Psoas muscle (tissue), 8 donors: ENCODE data around the gene TMEM217. TPM values are rescaled to one million over a fixed set of nuclear protein-coding genes. Genes with fewer than 3 reads are reported as not detected.
A peak's percentile ranks its signal among the peaks of the same experiment; 100 is the strongest.

Experiments used
- ATAC-seq, 4 donors: fragments of 200-7000 bp; cut with Tn5 transposase; one replicate each; pipeline ENCODE4 v1.9.1; 2020; ENCODE audit warnings: moderate library complexity in 3 of 4, mild to moderate bottlenecking in 2 of 4
- DNase-seq, 2 donors: peaks; one replicate each; pipeline ENCODE4 v3.0.0-alpha.2; 2020
- H3K27ac ChIP-seq: fragments of 200-600 bp; one replicate; pipeline ENCODE4 v1.8.0; 2022
- H3K27me3 ChIP-seq, 3 donors: fragments of 200-600 bp in 1 of 3; one replicate each; pipeline versions ENCODE4 v1.6.1 to v1.8.0; 2013 to 2022; ENCODE audit warnings: low read length in 2 of 3, mild to moderate bottlenecking in 2 of 3, moderate library complexity in 1 of 3; ENCODE audit not compliant: insufficient read depth in 3 of 3
- H3K36me3 ChIP-seq, 2 donors: fragments of 200-600 bp in 1 of 2; one replicate each; pipeline versions ENCODE4 v1.6.1 to v1.8.0; 2013 to 2022; ENCODE audit warnings: low read depth in 1 of 2, mild to moderate bottlenecking in 1 of 2, moderate library complexity in 1 of 2; ENCODE audit not compliant: insufficient read depth in 1 of 2
- H3K4me1 ChIP-seq: fragments of 200-600 bp; one replicate; pipeline ENCODE4 v1.8.0; 2022
- H3K4me3 ChIP-seq: fragments of 200-600 bp; one replicate; pipeline ENCODE4 v1.8.0; 2022; ENCODE audit warnings: mild to moderate bottlenecking
- H3K9me3 ChIP-seq: fragments of 200-600 bp; one replicate; pipeline ENCODE4 v1.8.0; 2022
- WGBS, 3 donors: extraction: QIAGEN DNeasy Blood & Tissue Kit; methylation state at CpG; one replicate each; pipeline versions ENCODE4 v1.1.6 to v1.1.7; 2013; 5-methylcytosine and 5-hydroxymethylcytosine counted together
- intact Hi-C, 2 donors: fragments of 100-400 bp; cut with DNase I; formaldehyde crosslinking; loops; one replicate each; pipeline versions ENCODE4 v1.11.0 to v1.14.2; 2022
- polyA plus RNA-seq, 3 donors: library from polyadenylated mRNA; stranded (reverse); fragments of 200-250 nt; gene quantifications; one replicate each; pipeline ENCODE4 v1.2.3, GENCODE V29; 2013
- total RNA-seq, 4 donors: library from RNA; stranded (reverse); fragmentation: NEBNext Ultra II Directional in 2 of 4; extraction: Animal tissue kit (Norgen Biotek cat#: 25700) in 2 of 4; gene quantifications; one replicate each; pipeline versions ENCODE4 v1.2.1 to v1.2.4, GENCODE V29; 2021 to 2023
- TF ChIP-seq, protein P1 (sequence below): fragments of 200-600 bp; IDR thresholded peaks from one replicate; pipeline ENCODE4 v1.8.0; 2022; ENCODE audit warnings: antibody characterized with exemption
- donor health status: healthy with polysubstance abuse.
- donor health status: DM: no; HTN: no; CAD: no; lungs with moderate emphysema.
- donor health status: Bipolar disorder and iron deficiency.
- donor health status: healthy.
- donor health status: DM: yes; HTN: yes; CAD: no.
- donor health status: DM: no; HTN: no; CAD: no.
- donor health status: DM: no; HTN: no; CAD: no.
- donor health status: DM: yes; HTN: yes; CAD: no.

Gene TMEM217
- total and polyA plus RNA-seq, 7 donors, result 0.05 to 4.3 (median 0.31) TPM; not detected in 1

DNA sequence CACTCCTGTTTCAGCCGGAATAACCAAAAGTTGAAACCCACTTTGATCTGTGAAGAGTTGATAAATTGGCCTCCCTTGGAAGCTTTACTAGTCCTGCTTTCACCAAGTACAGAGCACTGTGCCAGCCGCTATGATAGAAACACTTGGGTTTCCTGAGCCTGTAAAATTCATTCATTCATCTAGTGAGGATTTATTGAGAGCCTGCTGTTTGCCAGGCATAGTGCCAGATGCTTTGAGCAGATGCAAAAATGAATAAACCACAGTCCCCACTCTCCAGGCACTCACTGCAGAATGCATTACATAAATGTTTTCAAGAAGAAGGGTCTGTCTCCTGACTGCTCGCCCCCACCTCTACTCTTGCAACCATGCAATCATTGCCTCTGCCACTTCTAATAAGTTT, 25.3 kb upstream of the TMEM217 start:
- peaks cover 68% of the 10 kb centered on the region for H3K4me1 ChIP-seq
- peaks cover 6 to 58% of the 10 kb centered on the region in 2 donors for H3K36me3 ChIP-seq
- WGBS, 3 donors, result 23 to 33% (median 26%) methylated on average over 3 of the region's 3 CpGs

DNA sequence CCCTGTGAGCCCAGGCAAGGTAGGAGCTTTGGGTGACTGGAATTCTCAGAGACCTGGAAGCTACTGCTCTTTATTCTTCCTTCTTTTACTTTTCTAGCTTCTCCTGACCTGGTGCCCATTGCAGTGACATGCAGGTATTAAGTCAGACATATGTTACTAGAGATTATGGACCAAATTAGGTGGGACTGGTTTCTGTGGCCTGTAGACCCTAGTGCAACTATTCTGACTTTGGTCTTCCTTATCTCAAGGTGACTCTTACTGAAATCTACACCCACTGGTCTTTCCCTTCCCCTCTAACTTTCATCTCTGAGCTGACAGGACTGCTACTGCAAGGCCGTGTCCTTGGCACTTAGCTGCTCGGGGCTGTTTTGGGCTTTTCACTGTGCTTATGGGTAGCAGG, 24.4 kb upstream of the TMEM217 start:
- Histone ChIP-seq H3K4me3 (no peak overlapping the region), H3K9me3 (no peaks in the 10 kb centered on the region), H3K4me1 (peaks cover 77% of the 10 kb centered on the region), H3K27me3 (no peaks in the 10 kb centered on the region), H3K36me3 (peaks cover 6 to 49% of the 10 kb centered on the region in 2 donors), H3K27ac (peak overlapping the region; percentile 85)
- intact Hi-C loops, result no loop called here
- TF ChIP-seq, protein P1, sequence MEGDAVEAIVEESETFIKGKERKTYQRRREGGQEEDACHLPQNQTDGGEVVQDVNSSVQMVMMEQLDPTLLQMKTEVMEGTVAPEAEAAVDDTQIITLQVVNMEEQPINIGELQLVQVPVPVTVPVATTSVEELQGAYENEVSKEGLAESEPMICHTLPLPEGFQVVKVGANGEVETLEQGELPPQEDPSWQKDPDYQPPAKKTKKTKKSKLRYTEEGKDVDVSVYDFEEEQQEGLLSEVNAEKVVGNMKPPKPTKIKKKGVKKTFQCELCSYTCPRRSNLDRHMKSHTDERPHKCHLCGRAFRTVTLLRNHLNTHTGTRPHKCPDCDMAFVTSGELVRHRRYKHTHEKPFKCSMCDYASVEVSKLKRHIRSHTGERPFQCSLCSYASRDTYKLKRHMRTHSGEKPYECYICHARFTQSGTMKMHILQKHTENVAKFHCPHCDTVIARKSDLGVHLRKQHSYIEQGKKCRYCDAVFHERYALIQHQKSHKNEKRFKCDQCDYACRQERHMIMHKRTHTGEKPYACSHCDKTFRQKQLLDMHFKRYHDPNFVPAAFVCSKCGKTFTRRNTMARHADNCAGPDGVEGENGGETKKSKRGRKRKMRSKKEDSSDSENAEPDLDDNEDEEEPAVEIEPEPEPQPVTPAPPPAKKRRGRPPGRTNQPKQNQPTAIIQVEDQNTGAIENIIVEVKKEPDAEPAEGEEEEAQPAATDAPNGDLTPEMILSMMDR, result no peak
- ATAC-seq, result no peak
- no peak for DNase-seq
- WGBS, 3 donors, result 82 to 91% (median 84%) methylated on average over 2 of the region's 2 CpGs

More for the DNA sequence above, 25.3 kb upstream of the TMEM217 start:
- TF ChIP-seq, protein P1, result no peak
- peak overlapping the region; percentile 22 for H3K4me3 ChIP-seq
- no peaks in the 10 kb centered on the region for H3K9me3 ChIP-seq
- H3K27ac ChIP-seq, result peak overlapping the region; percentile 85
- ATAC-seq (no peak), DNase-seq (no peak)
- no peaks in the 10 kb centered on the region for H3K27me3 ChIP-seq
- intact Hi-C loops, result no loop called here

DNA sequence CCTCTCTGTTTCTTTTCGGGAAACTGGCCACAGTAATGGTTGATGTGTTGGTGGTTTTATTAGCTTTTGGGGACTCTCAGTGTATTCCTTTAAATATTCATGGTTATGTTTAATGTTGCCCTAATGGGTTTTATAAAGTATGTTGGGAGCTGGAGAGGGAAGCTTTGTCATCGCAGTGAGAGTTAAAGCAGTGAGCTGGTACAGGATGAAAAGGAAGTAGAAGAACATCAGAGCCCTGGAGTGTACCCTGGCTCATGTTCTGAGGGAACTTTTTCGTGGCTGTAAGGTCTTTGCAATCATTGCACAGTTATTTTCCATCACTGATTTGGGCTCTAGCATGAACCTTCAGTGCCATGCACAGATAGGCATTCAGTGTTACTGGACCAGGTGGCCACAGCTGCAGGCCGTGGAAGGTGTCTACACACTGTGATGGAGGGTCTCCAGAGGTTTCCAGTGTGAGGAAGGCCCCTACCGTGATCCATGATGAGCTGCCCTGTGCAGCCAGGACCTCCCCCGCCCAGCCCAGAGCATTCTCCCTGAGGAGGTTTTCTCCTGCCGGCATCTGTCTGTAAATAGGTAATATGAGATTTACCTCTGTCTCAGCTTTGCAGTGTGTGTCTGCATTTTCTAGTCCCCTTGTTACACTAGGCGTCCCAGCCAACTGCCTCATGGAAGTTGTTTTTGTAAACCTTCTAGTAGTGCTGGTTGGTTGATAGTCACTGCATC, 22.4 kb upstream of the TMEM217 start:
- Histone ChIP-seq H3K4me1 (peaks cover 86% of the 10 kb centered on the region), H3K27me3 (no peaks in the 10 kb centered on the region), H3K9me3 (no peaks in the 10 kb centered on the region), H3K36me3 (peaks cover 6 to 31% of the 10 kb centered on the region in 2 donors), H3K4me3 (peak overlapping the region; percentile 15), H3K27ac (peak overlapping the region; percentile 85)
- DNase-seq (no peak), ATAC-seq (peak in 1 of 4 donors; percentile 7)
- 54 to 79% (median 57%) methylated on average over 8 of the region's 8 CpGs for WGBS, 3 donors
- TF ChIP-seq, protein P1, result no peak
- intact Hi-C loops, result no loop called here

DNA sequence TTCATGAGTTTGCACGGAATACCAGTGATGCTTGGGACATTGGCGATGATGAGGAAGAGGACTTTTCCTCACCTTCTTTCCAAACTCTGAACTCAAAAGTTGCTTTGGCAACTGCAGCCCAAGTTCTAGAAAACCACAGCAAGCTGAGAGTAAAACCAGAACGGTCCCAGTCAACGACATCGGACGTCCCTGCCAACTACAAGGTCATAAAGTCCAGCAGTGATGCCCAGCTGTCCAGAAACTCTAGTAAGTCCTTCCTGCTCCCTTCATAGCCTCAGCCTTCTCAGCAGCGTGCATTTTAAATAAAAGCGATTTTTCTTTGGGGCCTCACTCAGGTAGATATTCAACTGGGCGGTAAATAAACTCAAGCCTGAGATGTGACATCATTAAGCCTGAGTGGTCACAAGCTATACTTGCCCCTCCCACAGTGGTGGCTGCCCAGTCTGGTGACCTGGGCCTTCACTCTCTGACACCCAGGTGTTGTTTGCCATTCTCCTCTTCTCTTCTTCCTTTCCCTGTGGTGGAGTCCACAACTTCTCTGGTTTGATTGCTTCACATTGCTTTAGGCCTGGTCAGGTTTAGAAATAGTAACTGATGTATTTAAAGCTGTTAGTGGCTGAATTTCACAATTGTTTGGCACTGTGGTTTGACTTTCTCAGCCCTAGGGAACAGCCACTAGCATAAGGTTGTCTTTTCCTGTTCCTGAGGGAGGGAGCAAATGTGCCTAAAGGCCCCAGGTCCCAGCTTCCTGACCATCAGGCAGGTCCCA, 21.6 kb upstream of the TMEM217 start:
- Histone ChIP-seq H3K4me1 (peaks cover 85% of the 10 kb centered on the region), H3K36me3 (peaks cover under 1 to 23% of the 10 kb centered on the region in 2 donors), H3K27ac (peak overlapping the region; percentile 85), H3K4me3 (peak overlapping the region; percentile 26), H3K27me3 (no peaks in the 10 kb centered on the region), H3K9me3 (no peaks in the 10 kb centered on the region)
- ATAC-seq (peak; percentile 81 to 84 (median 82)), DNase-seq (peak; percentile 45 to 76)
- 37 to 63% (median 41%) methylated on average over 9 of the region's 9 CpGs for WGBS, 3 donors
- intact Hi-C loops, result no loop called here
- TF ChIP-seq, protein P1, result no peak
